CD4-positive, alpha-beta T cell (primary cell): Measurements from ENCODE around the gene WFDC2. TPM values are rescaled to one million over a fixed set of nuclear protein-coding genes. Genes with fewer than 3 reads are reported as not detected.

Experiments
- ATAC-seq: fragments of 200-7000 bp; cut with Tn5 transposase; one replicate; pipeline ENCODE4 v1.10.0; 2022; ENCODE audit warnings: mild to moderate bottlenecking; ENCODE audit not compliant: poor library complexity
- CTCF ChIA-PET: fragments of 350-600 bp; sonication (Branson Sonifier 250); formaldehyde crosslinking; loops from one replicate; lab custom pipeline; 2021; ENCODE audit warnings: antibody characterized with exemption, inconsistent platforms; lab: Charles Lee
- POLR2A ChIA-PET: fragments of 350-600 bp; sonication (Branson Sonifier 250); formaldehyde crosslinking; loops from one replicate; lab custom pipeline; 2021; ENCODE audit warnings: antibody characterized with exemption, inconsistent platforms; lab: Charles Lee
- DNase-seq, 14 experiments: peaks; one replicate each; pipeline ENCODE4 v3.0.0-alpha.2; 2013 to 2020; ENCODE audit warnings: mixed read lengths in 2 of 14
- H3K27ac ChIP-seq, 2 donors: one replicate each; pipeline versions ENCODE4 v1.5.1 to v1.7.0; 2013; ENCODE audit warnings: low read length in 2 of 2, low read depth in 1 of 2, mild to moderate bottlenecking in 1 of 2
- H3K27me3 ChIP-seq, 2 experiments: 1 replicate in 1 of 2; 2 replicates in 1 of 2; pipeline versions ENCODE4 v1.6.1 to v1.7.0; 2013; ENCODE audit warnings: low read length in 2 of 2, control low read depth in 1 of 2, mild to moderate bottlenecking in 1 of 2, moderate library complexity in 1 of 2; ENCODE audit not compliant: insufficient read depth in 2 of 2, control insufficient read depth in 1 of 2
- H3K36me3 ChIP-seq: one replicate; pipeline ENCODE4 v1.6.1; 2013; ENCODE audit warnings: low read length, control low read depth; ENCODE audit not compliant: insufficient read depth
- H3K4me1 ChIP-seq: one replicate; pipeline ENCODE4 v1.6.1; 2013; ENCODE audit warnings: low read length, control low read depth; ENCODE audit not compliant: insufficient read depth
- H3K4me3 ChIP-seq: one replicate; pipeline ENCODE4 v1.5.1; 2013; ENCODE audit warnings: mild to moderate bottlenecking, low read length, moderate library complexity
- H3K9me3 ChIP-seq, 2 experiments: 1 replicate in 1 of 2; 2 replicates in 1 of 2; pipeline versions ENCODE4 v1.6.1 to v1.7.0; 2013; ENCODE audit warnings: low read length in 2 of 2, mild to moderate bottlenecking in 2 of 2, control low read depth in 1 of 2, moderate library complexity in 1 of 2; ENCODE audit not compliant: control insufficient read depth in 1 of 2, insufficient read depth in 1 of 2
- H3K27ac Mint-ChIP-seq: one replicate; pipeline ENCODE4 v1.8.0; 2020; ENCODE audit warnings: mixed read lengths
- H3K27me3 Mint-ChIP-seq: one replicate; pipeline ENCODE4 v1.8.0; 2021; ENCODE audit warnings: mixed read lengths
- H3K36me3 Mint-ChIP-seq: one replicate; pipeline ENCODE4 v1.8.0; 2021; ENCODE audit warnings: low read depth, mixed read lengths
- H3K4me1 Mint-ChIP-seq: one replicate; pipeline ENCODE4 v1.8.0; 2021; ENCODE audit warnings: low read depth, mixed read lengths
- H3K4me3 Mint-ChIP-seq: one replicate; pipeline ENCODE4 v1.8.0; 2020; ENCODE audit warnings: mild to moderate bottlenecking, mixed read lengths
- H3K9me3 Mint-ChIP-seq: one replicate; pipeline ENCODE4 v1.8.0; 2020; ENCODE audit warnings: mixed read lengths
- intact Hi-C, 2 experiments: fragments of 100-400 bp; cut with DNase I in 1 of 2; cut with micrococcal nuclease in 1 of 2; formaldehyde crosslinking; loops; one replicate each; pipeline versions ENCODE4 v1.15.1 to v1.9.0; 2023 to 2025; cut with DNase I, micrococcal nuclease
- polyA plus RNA-seq, 2 donors: library from polyadenylated mRNA; unstranded; fragments of 120-200 nt; gene quantifications; one replicate each; pipeline ENCODE4 v1.2.1, GENCODE V29; 2013
- total RNA-seq, 174 experiments: library from RNA in 2 of 174; stranded (reverse) in 2 of 174; gene quantifications; one replicate each; pipeline ENCODE4 v1.2.3 and lab custom pipeline; 2021 to 2026
- TF ChIP-seq, protein P1 (sequence below): fragments of 200-600 bp; IDR thresholded peaks from one replicate; pipeline ENCODE4 v1.8.0; 2022; ENCODE audit warnings: antibody characterized with exemption, mild to moderate bottlenecking

WFDC2 gene, protein sequence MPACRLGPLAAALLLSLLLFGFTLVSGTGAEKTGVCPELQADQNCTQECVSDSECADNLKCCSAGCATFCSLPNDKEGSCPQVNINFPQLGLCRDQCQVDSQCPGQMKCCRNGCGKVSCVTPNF
- total RNA-seq (not detected), total RNA-seq (lab: John Stamatoyannopoulos, UW) (0 to 0.70 (median 0.07) reads per million in 172 experiments)
- 0.14 TPM for polyA plus RNA-seq (2013, experiment 1 of 2)
- 0.39 TPM for polyA plus RNA-seq (2013, experiment 2 of 2)

DNA sequence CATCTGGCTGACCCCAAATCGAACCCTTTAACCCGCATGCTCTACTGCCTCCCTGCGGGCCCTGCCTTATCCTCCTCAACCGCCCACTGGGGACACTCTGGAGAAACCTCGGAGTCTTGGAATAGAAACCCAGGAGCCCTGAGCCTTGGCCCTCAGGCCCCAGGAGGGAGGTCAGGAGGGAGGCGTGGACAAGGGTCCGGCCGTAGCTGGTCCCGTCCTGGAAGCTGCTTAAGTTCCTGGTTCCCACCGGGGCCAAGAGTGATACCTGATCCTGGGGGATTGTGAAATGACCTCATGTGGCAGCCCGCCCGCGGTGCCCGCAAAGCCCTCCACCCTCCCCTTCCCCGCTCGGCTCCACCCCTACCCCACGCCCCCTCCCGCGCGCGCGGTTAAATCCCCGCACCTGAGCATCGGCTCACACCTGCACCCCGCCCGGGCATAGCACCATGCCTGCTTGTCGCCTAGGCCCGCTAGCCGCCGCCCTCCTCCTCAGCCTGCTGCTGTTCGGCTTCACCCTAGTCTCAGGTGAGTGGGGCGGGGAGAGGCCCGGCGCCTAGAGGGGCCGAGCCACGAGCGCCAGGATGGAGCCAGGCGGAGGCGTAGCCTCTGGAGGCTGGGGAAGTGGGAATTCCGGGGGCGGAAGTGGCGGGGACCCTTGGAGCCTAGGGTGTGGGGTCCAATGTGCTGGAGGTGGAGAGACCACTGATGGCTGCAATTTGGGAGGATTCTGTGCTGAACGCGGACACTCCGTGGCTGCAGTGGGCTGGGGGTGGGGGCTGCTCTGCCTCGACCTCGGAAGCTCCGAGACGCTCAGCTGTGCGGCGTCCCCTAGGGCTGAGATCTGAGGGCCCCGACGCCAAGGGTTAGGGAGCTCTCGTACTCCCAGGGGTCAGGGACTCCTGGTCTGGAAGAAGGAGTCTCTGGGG lies at the start of gene WFDC2:
Gene WFDC2 (plus strand): TSS at position 418 of the 926 bp plus-strand sequence. CDS start 29 bp downstream, at position 447.
- peaks cover 5% of the 10 kb centered on the region for H3K4me1 Mint-ChIP-seq
- Histone ChIP-seq H3K27ac (no peak within 1 kb of the TSS), H3K4me1 (peaks cover 16% of the 10 kb centered on the region), H3K36me3 (no peaks in the 10 kb centered on the region), H3K27me3 (peaks cover 50 to 61% of the 10 kb centered on the region in 2 experiments), H3K4me3 (peak within 1 kb of the TSS; percentile 40), H3K9me3 (peaks cover 0 to 7% of the 10 kb centered on the region in 2 experiments)
- intact Hi-C loops: no loop called here
- no peak for ATAC-seq
- TF ChIP-seq, protein P1, sequence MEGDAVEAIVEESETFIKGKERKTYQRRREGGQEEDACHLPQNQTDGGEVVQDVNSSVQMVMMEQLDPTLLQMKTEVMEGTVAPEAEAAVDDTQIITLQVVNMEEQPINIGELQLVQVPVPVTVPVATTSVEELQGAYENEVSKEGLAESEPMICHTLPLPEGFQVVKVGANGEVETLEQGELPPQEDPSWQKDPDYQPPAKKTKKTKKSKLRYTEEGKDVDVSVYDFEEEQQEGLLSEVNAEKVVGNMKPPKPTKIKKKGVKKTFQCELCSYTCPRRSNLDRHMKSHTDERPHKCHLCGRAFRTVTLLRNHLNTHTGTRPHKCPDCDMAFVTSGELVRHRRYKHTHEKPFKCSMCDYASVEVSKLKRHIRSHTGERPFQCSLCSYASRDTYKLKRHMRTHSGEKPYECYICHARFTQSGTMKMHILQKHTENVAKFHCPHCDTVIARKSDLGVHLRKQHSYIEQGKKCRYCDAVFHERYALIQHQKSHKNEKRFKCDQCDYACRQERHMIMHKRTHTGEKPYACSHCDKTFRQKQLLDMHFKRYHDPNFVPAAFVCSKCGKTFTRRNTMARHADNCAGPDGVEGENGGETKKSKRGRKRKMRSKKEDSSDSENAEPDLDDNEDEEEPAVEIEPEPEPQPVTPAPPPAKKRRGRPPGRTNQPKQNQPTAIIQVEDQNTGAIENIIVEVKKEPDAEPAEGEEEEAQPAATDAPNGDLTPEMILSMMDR: no peak
- H3K27me3 Mint-ChIP-seq: no peaks in the 10 kb centered on the region
- H3K4me3 Mint-ChIP-seq: peak within 1 kb of the TSS; percentile 49
- no peak within 1 kb of the TSS for H3K27ac Mint-ChIP-seq
- POLR2A ChIA-PET: no interaction called here
- CTCF ChIA-PET: no interaction called here
- H3K36me3 Mint-ChIP-seq: no peaks in the 10 kb centered on the region
- DNase-seq: no peak
- no peaks in the 10 kb centered on the region for H3K9me3 Mint-ChIP-seq

DNA sequence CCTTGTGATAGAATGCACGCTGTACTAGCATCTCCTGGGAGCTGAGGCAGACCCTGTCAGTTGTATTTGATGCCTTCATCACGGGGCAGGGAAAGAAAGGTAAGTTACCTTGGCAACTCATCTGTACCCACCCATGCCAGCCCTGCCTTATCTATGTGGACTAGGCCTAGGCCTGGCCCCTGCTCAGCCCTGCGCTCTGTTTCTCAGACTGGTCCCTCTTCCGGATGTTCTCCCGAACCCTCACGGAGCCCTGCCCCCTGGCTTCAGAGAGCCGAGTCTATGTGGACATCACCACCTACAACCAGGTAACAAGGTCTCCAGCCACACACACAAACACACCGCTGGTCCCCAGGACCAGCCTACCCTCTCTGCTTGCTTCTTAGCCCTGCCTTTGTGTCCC lies 49.4 kb upstream of the WFDC2 start:
- ChIA-PET CTCF (interaction anchor here (1.4 to 7.2 kb wide), 3 partner anchors 16 to 57 kb away, joined by 3 to 51 read pairs (median 31); partner anchors contain the start of gene SYS1), POLR2A (no interaction called here)
- Mint-ChIP-seq H3K27ac (peak overlapping the region; percentile 44), H3K36me3 (peaks cover 79% of the 10 kb centered on the region), H3K4me3 (peak overlapping the region; percentile 35), H3K9me3 (no peaks in the 10 kb centered on the region), H3K4me1 (peaks cover 46% of the 10 kb centered on the region), H3K27me3 (no peaks in the 10 kb centered on the region)
- Histone ChIP-seq H3K27me3 (no peaks in the 10 kb centered on the region), H3K4me1 (peaks cover 31% of the 10 kb centered on the region), H3K27ac (no peak overlapping the region), H3K4me3 (no peak overlapping the region), H3K9me3 (no peaks in the 10 kb centered on the region), H3K36me3 (peaks cover 67% of the 10 kb centered on the region)
- TF ChIP-seq, protein P1: no peak
- intact Hi-C loops: no loop called here
- DNase-seq: no peak
- ATAC-seq: no peak

DNA sequence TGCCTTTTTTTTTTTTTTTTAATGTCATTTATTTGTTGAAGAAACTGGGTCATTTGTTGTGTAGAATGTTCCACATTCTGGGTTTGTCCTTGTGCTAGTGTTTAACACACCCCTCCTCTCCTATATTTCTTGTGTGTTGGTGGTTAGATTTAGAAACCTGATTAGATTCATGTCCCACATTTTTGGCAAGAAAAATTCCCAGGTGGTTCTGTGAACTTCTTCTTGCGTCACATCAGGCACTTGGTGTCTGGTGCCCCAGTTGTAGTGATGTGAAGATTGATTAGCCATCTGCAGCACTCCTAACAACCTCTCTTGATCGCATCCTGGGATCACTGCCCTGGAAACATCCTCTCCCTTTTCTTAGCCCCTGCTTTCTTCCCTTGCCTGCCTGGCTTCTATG lies 45.9 kb upstream of the WFDC2 start:
- ATAC-seq: no peak

More for the DNA sequence above, 45.9 kb upstream of the WFDC2 start:
- ChIA-PET POLR2A (no interaction called here), CTCF (no interaction called here)
- intact Hi-C loops: no loop called here
- Histone ChIP-seq H3K27ac (no peak overlapping the region), H3K4me3 (no peak overlapping the region), H3K36me3 (peaks cover 77% of the 10 kb centered on the region), H3K4me1 (peaks cover 8% of the 10 kb centered on the region), H3K27me3 (no peaks in the 10 kb centered on the region), H3K9me3 (no peaks in the 10 kb centered on the region)
- H3K4me1 Mint-ChIP-seq: peaks cover 12% of the 10 kb centered on the region
- H3K36me3 Mint-ChIP-seq: peaks cover 93% of the 10 kb centered on the region
- no peak overlapping the region for H3K27ac Mint-ChIP-seq
- H3K9me3 Mint-ChIP-seq: no peaks in the 10 kb centered on the region
- no peak overlapping the region for H3K4me3 Mint-ChIP-seq
- no peaks in the 10 kb centered on the region for H3K27me3 Mint-ChIP-seq
- DNase-seq: no peak
- TF ChIP-seq, protein P1: no peak
